ENCODE results near the gene GDA.
"Not testable (repeated sequence)": the region's sequence is repeated elsewhere in the genome, so short reads cannot be mapped to it uniquely, and the experiment has no call there.

Gene GDA

DNA sequence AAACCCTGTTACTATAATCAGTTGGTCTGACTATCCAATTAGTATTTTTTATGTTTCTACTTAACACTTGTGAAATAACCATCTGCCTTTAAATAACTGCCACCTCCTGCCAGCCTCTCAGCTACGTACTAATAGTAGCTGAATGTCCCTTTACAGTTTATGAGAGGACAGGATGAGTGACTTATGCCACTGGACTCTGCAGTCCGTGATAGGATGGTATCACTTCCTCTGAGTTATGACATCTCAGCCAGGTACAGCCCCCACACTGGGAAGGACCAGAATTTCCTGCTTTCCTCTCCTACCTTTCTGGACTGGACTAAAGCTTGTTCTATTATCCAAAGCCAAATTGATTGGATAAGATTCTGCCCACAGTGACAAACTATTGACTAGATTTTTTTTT lies 112.8 kb downstream of the GDA start:
- Mint-ChIP-seq H3K9me3 (no peaks in the 10 kb centered on the region), H3K4me3 (no peak overlapping the region), H3K36me3 (ENCODE audit: low read depth) (no peaks in the 10 kb centered on the region), H3K27ac (no peak overlapping the region), H3K27me3 (peaks cover 18% of the 10 kb centered on the region), H3K4me1 (ENCODE audit: low read depth) (no peaks in the 10 kb centered on the region)
- no peak for DNase-seq

- Mint-ChIP-seq H3K36me3 (ENCODE audit: low read depth) (no peaks in the 10 kb centered on the region), H3K27ac (no peak overlapping the region), H3K27me3 (peaks cover 10% of the 10 kb centered on the region), H3K4me1 (ENCODE audit: low read depth) (no peaks in the 10 kb centered on the region), H3K9me3 (no peaks in the 10 kb centered on the region), H3K4me3 (no peak overlapping the region)
- no peak for DNase-seq
Observed at GRCh38 chr9:72263572-72263971, 114.3 kb downstream of the GDA start.

GRCh38 chr9:72268961-72269360 lies 119.7 kb downstream of the GDA start:
- Mint-ChIP-seq H3K9me3 (no peaks in the 10 kb centered on the region), H3K27ac (no peak overlapping the region), H3K4me1 (ENCODE audit: low read depth) (no peaks in the 10 kb centered on the region), H3K27me3 (no peaks in the 10 kb centered on the region), H3K36me3 (ENCODE audit: low read depth) (no peaks in the 10 kb centered on the region), H3K4me3 (no peak overlapping the region)
- DNase-seq: no peak

DNA sequence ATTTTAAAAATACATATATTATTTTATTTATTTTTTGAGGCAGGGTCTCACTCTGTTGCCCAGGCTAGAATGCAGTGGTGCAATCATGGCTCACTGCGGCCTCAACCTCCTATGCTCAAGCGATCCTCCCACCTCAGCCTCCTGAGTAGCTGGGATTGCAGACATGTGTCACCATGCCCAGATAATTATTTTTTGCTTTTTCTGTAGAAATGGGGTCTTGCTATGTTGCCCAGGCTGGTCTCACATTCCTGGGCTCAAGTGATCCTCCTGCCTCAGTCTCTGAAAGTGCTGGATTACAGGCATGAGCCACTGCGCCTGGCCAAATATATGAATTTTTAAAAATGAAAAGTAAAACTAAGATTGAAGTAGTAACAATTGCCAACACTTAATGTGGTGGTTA lies 121.1 kb downstream of the GDA start:
- not testable (repeated sequence) for DNase-seq; H3K36me3 Mint-ChIP-seq (ENCODE audit: low read depth); H3K27ac Mint-ChIP-seq; H3K9me3 Mint-ChIP-seq; H3K27me3 Mint-ChIP-seq; H3K4me3 Mint-ChIP-seq; H3K4me1 Mint-ChIP-seq (ENCODE audit: low read depth)

DNA sequence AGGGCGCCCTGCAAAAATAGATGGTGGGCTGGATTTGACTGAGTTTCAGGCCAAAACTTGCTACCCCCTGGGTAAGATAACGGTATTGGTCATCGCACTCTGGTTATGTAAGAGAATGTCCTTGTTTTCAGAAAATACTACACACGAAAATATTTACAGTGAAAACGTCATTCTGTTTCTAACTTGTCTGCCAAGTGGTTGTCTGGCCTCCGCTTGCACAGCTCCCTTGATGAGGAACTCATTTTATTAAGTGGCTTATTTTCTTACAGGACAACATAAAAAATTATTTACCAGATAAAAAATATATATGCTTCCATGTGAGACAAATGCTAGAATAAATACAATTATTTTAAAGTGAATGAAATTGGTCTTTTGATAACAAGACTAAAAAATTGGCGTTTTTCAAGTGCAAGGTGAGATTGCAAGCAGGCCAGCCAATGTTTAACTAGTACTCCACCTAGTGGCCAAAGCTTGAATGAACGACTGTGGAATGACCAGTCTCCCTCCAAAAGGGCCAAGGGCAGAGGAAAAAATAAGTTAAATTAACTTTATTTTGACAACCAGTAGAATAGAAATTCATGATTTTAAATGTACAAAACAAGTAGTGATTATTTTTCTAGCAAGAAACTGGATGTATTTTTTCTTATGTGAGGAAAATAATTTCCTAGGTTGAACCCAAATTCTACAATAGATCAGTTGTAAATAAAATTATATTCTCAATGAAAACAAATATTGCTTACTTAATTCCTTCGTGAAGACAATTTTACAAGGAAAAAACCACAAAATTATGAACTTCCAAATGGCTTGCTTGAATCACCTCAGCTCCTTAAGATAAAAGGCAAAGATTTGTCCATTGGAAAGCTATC lies 122.6 kb downstream of the GDA start:
- Mint-ChIP-seq H3K4me1 (ENCODE audit: low read depth) (no peaks in the 10 kb centered on the region), H3K27ac (no peak overlapping the region), H3K36me3 (ENCODE audit: low read depth) (no peaks in the 10 kb centered on the region), H3K27me3 (no peaks in the 10 kb centered on the region), H3K9me3 (no peaks in the 10 kb centered on the region), H3K4me3 (no peak overlapping the region)
- no peak for DNase-seq

GRCh38 chr9:72274441-72274840 lies 125.2 kb downstream of the GDA start:
- H3K27ac Mint-ChIP-seq: no peak overlapping the region
- no peak overlapping the region for H3K4me3 Mint-ChIP-seq
- no peaks in the 10 kb centered on the region for H3K9me3 Mint-ChIP-seq
- H3K36me3 Mint-ChIP-seq (ENCODE audit: low read depth): no peaks in the 10 kb centered on the region
- DNase-seq: no peak
- no peaks in the 10 kb centered on the region for H3K27me3 Mint-ChIP-seq
- no peaks in the 10 kb centered on the region for H3K4me1 Mint-ChIP-seq (ENCODE audit: low read depth)

- Mint-ChIP-seq H3K27me3 (no peaks in the 10 kb centered on the region), H3K9me3 (no peaks in the 10 kb centered on the region)
Observed at GRCh38 chr9:72274916-72275315, 125.7 kb downstream of the GDA start.

DNA sequence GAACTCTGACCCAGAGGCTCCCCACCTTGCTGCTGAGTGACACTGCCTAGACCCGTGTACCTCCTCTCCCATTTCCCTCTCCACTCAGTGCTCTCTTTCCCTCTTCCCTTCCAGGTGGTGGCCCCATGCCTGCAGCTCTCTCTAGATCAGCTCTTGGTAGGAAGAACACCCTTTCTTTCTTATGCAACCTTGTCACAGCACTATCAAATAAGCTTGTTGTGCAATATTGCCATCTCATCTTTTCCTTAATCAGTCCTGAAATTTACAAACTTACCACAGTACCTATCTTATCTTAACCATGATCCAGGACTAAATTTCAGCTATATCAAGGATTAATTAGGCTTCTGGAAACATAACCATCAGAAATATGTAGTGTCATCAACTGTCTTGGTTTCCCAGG lies 127.2 kb downstream of the GDA start:
- no peak for DNase-seq
- H3K4me1 Mint-ChIP-seq (ENCODE audit: low read depth): no peaks in the 10 kb centered on the region
- no peaks in the 10 kb centered on the region for H3K36me3 Mint-ChIP-seq (ENCODE audit: low read depth)
- H3K27me3 Mint-ChIP-seq: no peaks in the 10 kb centered on the region
- no peak overlapping the region for H3K27ac Mint-ChIP-seq
- H3K4me3 Mint-ChIP-seq: no peak overlapping the region
- no peaks in the 10 kb centered on the region for H3K9me3 Mint-ChIP-seq

More at GRCh38 chr9:72274916-72275315, 125.7 kb downstream of the GDA start:
- H3K4me1 Mint-ChIP-seq (ENCODE audit: low read depth): no peaks in the 10 kb centered on the region
- DNase-seq: no peak
- no peak overlapping the region for H3K27ac Mint-ChIP-seq
- H3K4me3 Mint-ChIP-seq: no peak overlapping the region
- H3K36me3 Mint-ChIP-seq (ENCODE audit: low read depth): no peaks in the 10 kb centered on the region

GRCh38 chr9:72278959-72279358 lies 129.7 kb downstream of the GDA start:
- Mint-ChIP-seq H3K4me1 (ENCODE audit: low read depth) (no peaks in the 10 kb centered on the region), H3K4me3 (no peak overlapping the region), H3K36me3 (ENCODE audit: low read depth) (no peaks in the 10 kb centered on the region), H3K9me3 (no peaks in the 10 kb centered on the region), H3K27me3 (no peaks in the 10 kb centered on the region), H3K27ac (no peak overlapping the region)
- DNase-seq: no peak

DNA sequence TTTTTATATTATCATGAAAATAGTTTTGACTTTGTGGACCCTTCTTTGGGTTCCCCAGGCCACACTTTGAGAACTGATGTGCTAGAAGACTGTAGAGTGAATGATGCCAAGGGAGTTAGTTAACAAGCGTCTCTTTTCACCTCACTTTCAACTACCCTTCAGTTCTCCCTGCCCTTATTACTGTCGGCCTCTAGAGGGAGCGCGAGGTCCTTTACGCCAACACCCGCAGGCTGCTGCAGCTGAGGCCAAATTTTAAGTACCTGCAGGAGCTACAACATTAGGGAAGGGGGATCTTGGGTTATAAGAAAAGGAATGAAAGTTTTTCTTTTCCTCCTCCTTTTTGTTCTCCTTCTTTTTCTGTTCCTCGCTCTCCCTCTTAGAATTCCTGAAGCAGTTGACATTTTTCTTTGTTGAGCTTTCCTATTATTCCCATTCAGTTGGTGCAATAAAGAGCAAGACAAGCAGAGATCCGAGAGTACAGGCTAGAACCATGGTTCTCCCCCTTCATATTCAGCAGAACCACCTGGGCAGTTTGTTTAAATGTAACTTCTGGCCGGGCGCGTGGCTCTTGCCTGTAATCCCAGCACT lies 131.8 kb downstream of the GDA start:
- Mint-ChIP-seq H3K4me3 (no peak overlapping the region), H3K36me3 (ENCODE audit: low read depth) (no peaks in the 10 kb centered on the region), H3K9me3 (no peaks in the 10 kb centered on the region), H3K27ac (no peak overlapping the region), H3K27me3 (no peaks in the 10 kb centered on the region), H3K4me1 (ENCODE audit: low read depth) (no peaks in the 10 kb centered on the region)
- peak; percentile 74 for DNase-seq

- Mint-ChIP-seq H3K27me3 (peaks cover 16% of the 10 kb centered on the region), H3K36me3 (ENCODE audit: low read depth) (no peaks in the 10 kb centered on the region), H3K27ac (no peak overlapping the region), H3K9me3 (no peaks in the 10 kb centered on the region), H3K4me1 (ENCODE audit: low read depth) (peaks cover 3% of the 10 kb centered on the region), H3K4me3 (no peak overlapping the region)
- no peak for DNase-seq
Observed at GRCh38 chr9:72289401-72289800, 140.2 kb downstream of the GDA start.

GRCh38 chr9:72290311-72290710 lies 141.1 kb downstream of the GDA start:
- H3K27me3 Mint-ChIP-seq: peaks cover 16% of the 10 kb centered on the region

GRCh38 chr9:72291576-72291975 lies 142.3 kb downstream of the GDA start:
- not testable (repeated sequence) for H3K4me3 Mint-ChIP-seq; H3K27ac Mint-ChIP-seq; DNase-seq; H3K9me3 Mint-ChIP-seq; H3K4me1 Mint-ChIP-seq (ENCODE audit: low read depth); H3K36me3 Mint-ChIP-seq (ENCODE audit: low read depth)
- H3K27me3 Mint-ChIP-seq: peaks cover 16% of the 10 kb centered on the region

More at GRCh38 chr9:72290311-72290710, 141.1 kb downstream of the GDA start:
- Mint-ChIP-seq H3K36me3 (ENCODE audit: low read depth) (no peaks in the 10 kb centered on the region), H3K9me3 (no peaks in the 10 kb centered on the region), H3K4me3 (no peak overlapping the region), H3K4me1 (ENCODE audit: low read depth) (peaks cover 3% of the 10 kb centered on the region), H3K27ac (no peak overlapping the region)
- DNase-seq: no peak

DNA sequence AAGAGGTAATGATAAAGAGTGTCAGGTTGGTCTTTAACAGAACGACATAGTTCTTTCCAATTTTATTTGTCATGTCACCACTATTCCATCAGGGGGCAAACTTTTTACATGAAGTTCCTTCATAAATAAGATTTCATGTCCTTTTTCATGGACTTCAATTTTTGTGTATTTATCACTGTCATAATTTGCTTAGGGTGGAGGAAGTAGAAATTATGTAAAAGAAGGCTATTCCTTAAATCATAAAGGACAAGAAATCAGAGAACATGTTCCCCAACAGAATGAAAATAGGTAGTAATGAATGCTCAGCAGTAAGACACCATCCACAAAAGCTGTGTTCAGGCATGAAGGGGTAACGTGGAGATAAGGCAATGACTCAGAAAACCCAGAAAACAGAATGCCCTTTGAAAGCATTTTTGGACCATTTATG lies 143.0 kb downstream of the GDA start:
- Mint-ChIP-seq H3K27ac (no peak overlapping the region), H3K4me3 (no peak overlapping the region), H3K36me3 (ENCODE audit: low read depth) (no peaks in the 10 kb centered on the region), H3K9me3 (no peaks in the 10 kb centered on the region), H3K4me1 (ENCODE audit: low read depth) (peaks cover 3% of the 10 kb centered on the region), H3K27me3 (peaks cover 16% of the 10 kb centered on the region)
- DNase-seq: no peak

- H3K4me1 Mint-ChIP-seq (ENCODE audit: low read depth): peaks cover 3% of the 10 kb centered on the region
- H3K4me3 Mint-ChIP-seq: no peak overlapping the region
- H3K27ac Mint-ChIP-seq: no peak overlapping the region
- DNase-seq: no peak
- H3K9me3 Mint-ChIP-seq: no peaks in the 10 kb centered on the region
- peaks cover 16% of the 10 kb centered on the region for H3K27me3 Mint-ChIP-seq
- no peaks in the 10 kb centered on the region for H3K36me3 Mint-ChIP-seq (ENCODE audit: low read depth)
Observed at GRCh38 chr9:72292874-72293607, 143.8 kb downstream of the GDA start.

Data from activated T-cell treated with anti-CD3 and anti-CD28 coated beads, Interleukin-2, amount 50 U/mL, for 24 hours (primary cell).